Body of pancreas (tissue), 4 donors: ENCODE results near the gene INSR. TPM values are rescaled to one million over a fixed set of nuclear protein-coding genes. Genes with fewer than 3 reads are reported as not detected.

ENCODE experiments used
- ATAC-seq: fragments of 150-250 bp; one replicate; pipeline ENCODE4 v1.9.1; 2016
- DNase-seq, 4 donors: peaks; one replicate each; pipeline ENCODE4 v3.0.0-alpha.2; 2019
- H3K27ac ChIP-seq, 4 donors: fragments of 200-600 bp; sonication (generic); 1 replicate in 3 of 4; 2 replicates in 1 of 4; pipeline versions ENCODE4 v1.5.1 to v1.6.1; 2016 to 2019; ENCODE audit warnings: mild to moderate bottlenecking in 1 of 4, mixed read lengths in 1 of 4, moderate library complexity in 1 of 4
- H3K27me3 ChIP-seq, 2 donors: fragments of 200-600 bp; sonication (generic); one replicate each; pipeline ENCODE4 v1.6.0; 2016; ENCODE audit warnings: mild to moderate bottlenecking in 1 of 2
- H3K36me3 ChIP-seq, 2 donors: fragments of 200-600 bp; sonication (generic); replicated peaks in 1 of 2; 2 replicates each; pipeline ENCODE4 v1.5.1; 2016; ENCODE audit warnings: low read depth in 2 of 2; ENCODE audit not compliant: insufficient read depth in 1 of 2
- H3K4me1 ChIP-seq: fragments of 200-600 bp; sonication (generic); one replicate; pipeline ENCODE4 v1.6.0; 2016
- H3K4me3 ChIP-seq, 2 donors: fragments of 200-600 bp; sonication (generic); 1 replicate in 1 of 2; 2 replicates in 1 of 2; pipeline ENCODE4 v1.5.1; 2016 to 2019
- H3K9me3 ChIP-seq, 3 donors: fragments of 200-600 bp; sonication (generic); 1 replicate in 2 of 3; 2 replicates in 1 of 3; pipeline ENCODE4 v1.5.1; 2016
- CTCF ChIP-seq, 7 experiments: fragments of 450-650 bp in 4 of 7; fragments of 200-600 bp in 3 of 7; sonication (generic) in 3 of 7; IDR thresholded peaks; one replicate each; pipeline ENCODE4 v1.5.1; 2016 to 2019; ENCODE audit warnings: antibody characterized with exemption in 7 of 7
- POLR2A ChIP-seq, 3 donors: fragments of 450-650 bp; IDR thresholded peaks; one replicate each; pipeline ENCODE4 v1.6.1; 2016; ENCODE audit warnings: antibody characterized with exemption in 3 of 3, mild to moderate bottlenecking in 2 of 3
- WGBS, 2 donors: methylation state at CpG; one replicate each; pipeline ENCODE4 v1.1.5; 2017; 5-methylcytosine and 5-hydroxymethylcytosine counted together
- intact Hi-C: fragments of 100-400 bp; cut with DNase I; formaldehyde crosslinking; loops from one replicate; pipeline ENCODE4 v1.15.1; 2023
- total RNA-seq, 2 donors: library from RNA; depleted of rRNA; stranded (reverse); fragments of >200 nt; gene quantifications; one replicate each; pipeline ENCODE4 v1.1.0, GENCODE V29; 2016

The INSR gene
- total RNA-seq, 2 donors from 2014 or later: 243 to 284 TPM

DNA sequence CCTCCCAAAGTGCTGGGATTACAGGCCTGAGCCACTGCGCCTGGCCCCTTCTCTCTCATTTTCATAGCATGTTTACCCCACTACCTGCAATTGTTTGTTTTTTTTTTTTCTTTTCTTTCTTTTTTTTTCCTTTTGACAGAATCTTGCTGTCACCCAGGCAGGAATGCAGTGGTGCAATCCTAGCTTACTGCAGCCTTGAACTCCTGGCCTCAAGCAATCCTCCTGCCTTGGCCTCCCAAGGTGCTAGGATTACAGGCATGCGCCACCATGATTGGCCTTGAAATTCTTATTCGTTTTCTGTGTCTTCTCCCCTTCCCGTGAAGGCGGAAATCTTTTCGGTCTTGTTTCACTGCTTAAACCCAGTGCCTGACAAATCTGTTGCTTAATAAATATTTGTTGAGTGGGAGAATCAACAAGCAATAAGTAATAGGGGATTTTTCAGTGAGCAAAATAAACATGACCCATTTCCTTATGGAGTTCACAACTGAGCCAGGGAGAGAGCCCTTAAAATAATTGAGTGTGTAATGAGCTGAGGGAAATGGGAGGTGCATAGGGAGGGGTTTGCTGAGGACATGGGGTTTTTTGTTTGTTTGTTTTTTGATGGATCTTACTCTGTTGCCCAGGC lies 1.8 kb upstream of the INSR start:
- Histone ChIP-seq H3K9me3 (no peaks in the 10 kb centered on the region), H3K27me3 (no peaks in the 10 kb centered on the region), H3K36me3 (no peaks in the 10 kb centered on the region), H3K4me1 (peaks cover 17% of the 10 kb centered on the region), H3K27ac (no peak overlapping the region), H3K4me3 (no peak overlapping the region)
- TF ChIP-seq POLR2A (IDR thresholded peaks at IDR 0.05) (no peak), CTCF (IDR thresholded peaks at IDR 0.05) (no peak)
- DNase-seq: no peak
- no peak for ATAC-seq
- WGBS, 2 donors: 74 to 77% methylated on average over 6 of the region's 6 CpGs
- intact Hi-C loops: loop anchor here (5.0 kb wide), 1 partner anchor 104 kb away; no protein-coding TSS in a partner anchor

DNA sequence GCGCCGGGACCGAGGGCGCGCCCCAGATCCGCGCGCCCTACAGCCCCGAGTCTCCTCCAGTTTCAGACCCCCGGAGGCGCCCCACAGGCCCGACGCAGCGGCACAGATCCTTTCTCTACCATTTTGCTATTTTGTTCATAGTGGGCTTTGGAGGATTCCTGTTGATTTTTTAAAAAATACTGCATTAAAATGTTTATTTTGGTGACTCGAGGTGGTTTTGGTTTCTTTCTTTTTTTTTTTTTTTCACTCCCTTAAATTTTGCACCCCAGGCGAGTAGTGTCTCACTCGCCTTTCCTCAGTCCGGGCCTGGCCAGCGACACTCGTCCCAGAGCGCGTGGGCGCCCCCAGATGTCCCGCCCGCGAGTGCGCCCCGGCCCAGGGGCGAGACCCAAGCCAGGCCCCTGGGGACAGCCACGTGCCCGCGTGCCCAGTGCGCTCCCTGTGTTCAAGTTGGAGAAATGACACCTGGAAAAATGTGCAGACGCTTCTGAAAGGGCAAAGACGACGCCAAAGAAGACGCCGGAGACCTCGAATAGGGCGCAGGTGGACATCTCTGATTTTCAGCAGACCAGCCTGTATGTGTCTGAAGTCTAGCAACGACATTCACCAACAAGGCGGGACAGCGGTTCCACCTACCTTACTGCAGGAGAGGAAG lies 471 bp upstream of the INSR start:
- intact Hi-C loops: loop anchor here (5.0 kb wide), 1 partner anchor 102 kb away; no protein-coding TSS in a partner anchor
- no peaks in the 10 kb centered on the region for H3K27me3 ChIP-seq
- no peaks in the 10 kb centered on the region for H3K36me3 ChIP-seq
- H3K27ac ChIP-seq: peak overlapping the region; percentile 95 to 99 (median 98)
- TF ChIP-seq POLR2A (IDR thresholded peaks at IDR 0.05) (peak in 1 of 3 donors; percentile 34), CTCF (IDR thresholded peaks at IDR 0.05) (peak; percentile 38 to 80 (median 70))
- H3K4me1 ChIP-seq: peaks cover 30% of the 10 kb centered on the region
- DNase-seq (peak; percentile 83 to 91 (median 88)), ATAC-seq (peak; percentile 69)
- H3K4me3 ChIP-seq: peak overlapping the region in 1 of 2 donors; percentile 12
- no peaks in the 10 kb centered on the region for H3K9me3 ChIP-seq
- 1% methylated on average over 28 to 38 of the region's 43 CpGs for WGBS, 2 donors

- 2 to 17% methylated on average over 7 to 52 of the region's 54 CpGs for WGBS, 2 donors
Observed at GRCh38 chr19:7292950-7293761, 1.1 kb downstream of the INSR start.

DNA sequence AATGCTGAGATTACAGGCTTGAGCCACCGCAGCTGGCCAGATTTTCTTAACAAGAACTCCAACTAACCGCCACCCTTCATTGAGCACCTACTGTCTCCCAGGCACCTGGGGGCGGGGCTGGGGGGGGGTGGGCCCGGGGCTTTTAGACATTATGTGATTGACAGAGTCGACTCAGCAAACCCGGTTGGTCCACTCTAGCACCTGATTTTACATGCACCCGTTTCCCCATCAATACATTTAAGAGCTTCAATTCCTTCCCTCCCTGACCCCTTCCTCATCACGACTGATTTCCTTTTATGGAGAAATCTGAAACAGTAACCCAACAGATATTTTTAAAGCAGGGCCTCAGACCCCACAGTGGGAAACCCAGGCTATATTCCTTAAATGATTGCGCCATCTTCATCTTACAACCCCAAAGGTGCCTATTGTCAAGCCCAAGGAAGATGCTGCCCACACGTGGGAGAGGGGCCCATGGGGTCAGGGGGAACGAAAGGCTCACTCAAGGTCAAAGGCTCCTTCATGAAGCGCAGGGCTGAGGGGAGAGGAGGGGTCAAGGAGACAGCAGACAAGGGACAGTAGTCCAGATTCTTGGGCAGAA lies 1.8 kb downstream of the INSR start:
- TF ChIP-seq POLR2A (IDR thresholded peaks at IDR 0.05) (peak in 1 of 3 donors; percentile 16), CTCF (IDR thresholded peaks at IDR 0.05) (no peak)
- H3K27me3 ChIP-seq: no peaks in the 10 kb centered on the region
- 25 to 30% methylated on average over 12 of the region's 12 CpGs for WGBS, 2 donors
- peaks cover 52% of the 10 kb centered on the region for H3K4me1 ChIP-seq
- ATAC-seq: no peak
- DNase-seq: peak in 2 of 4 donors; percentile 33
- peak overlapping the region; percentile 95 to 99 (median 98) for H3K27ac ChIP-seq
- no peaks in the 10 kb centered on the region for H3K36me3 ChIP-seq
- H3K4me3 ChIP-seq: peak overlapping the region; percentile 54 to 91
- intact Hi-C loops: no loop called here
- no peaks in the 10 kb centered on the region for H3K9me3 ChIP-seq

More at GRCh38 chr19:7292950-7293761, 1.1 kb downstream of the INSR start:
- intact Hi-C loops: no loop called here
- no peaks in the 10 kb centered on the region for H3K9me3 ChIP-seq
- H3K36me3 ChIP-seq: no peaks in the 10 kb centered on the region
- TF ChIP-seq CTCF (IDR thresholded peaks at IDR 0.05): no peak
- peak in 1 of 3 donors; percentile 36 for TF ChIP-seq POLR2A (IDR thresholded peaks at IDR 0.05)
- DNase-seq (peak; percentile 49 to 63 (median 58)), ATAC-seq (peak; percentile 15)
- peaks cover 45% of the 10 kb centered on the region for H3K4me1 ChIP-seq
- H3K27me3 ChIP-seq: no peaks in the 10 kb centered on the region
- H3K4me3 ChIP-seq: peak overlapping the region; percentile 54 to 91
- H3K27ac ChIP-seq: peak overlapping the region; percentile 95 to 99 (median 98)
